GM10266 (cell line): ENCODE measurements around the gene CTSK.

ENCODE experiments used
- DNase-seq: peaks from one replicate; pipeline ENCODE4 v3.0.0; 2012; ENCODE audit errors: extremely low spot score
- TF ChIP-seq, protein P1 (sequence below): IDR thresholded peaks from 2 replicates; pipeline ENCODE4 v1.5.1; 2012; ENCODE audit warnings: mild to moderate bottlenecking, low read depth; ENCODE audit not compliant: control insufficient read depth, insufficient read depth; ENCODE audit errors: missing control alignments

CTSK gene

GRCh38 chr1:150760013-150760412, 48.0 kb downstream of the CTSK start:
- DNase-seq: no peak
- TF ChIP-seq, protein P1, sequence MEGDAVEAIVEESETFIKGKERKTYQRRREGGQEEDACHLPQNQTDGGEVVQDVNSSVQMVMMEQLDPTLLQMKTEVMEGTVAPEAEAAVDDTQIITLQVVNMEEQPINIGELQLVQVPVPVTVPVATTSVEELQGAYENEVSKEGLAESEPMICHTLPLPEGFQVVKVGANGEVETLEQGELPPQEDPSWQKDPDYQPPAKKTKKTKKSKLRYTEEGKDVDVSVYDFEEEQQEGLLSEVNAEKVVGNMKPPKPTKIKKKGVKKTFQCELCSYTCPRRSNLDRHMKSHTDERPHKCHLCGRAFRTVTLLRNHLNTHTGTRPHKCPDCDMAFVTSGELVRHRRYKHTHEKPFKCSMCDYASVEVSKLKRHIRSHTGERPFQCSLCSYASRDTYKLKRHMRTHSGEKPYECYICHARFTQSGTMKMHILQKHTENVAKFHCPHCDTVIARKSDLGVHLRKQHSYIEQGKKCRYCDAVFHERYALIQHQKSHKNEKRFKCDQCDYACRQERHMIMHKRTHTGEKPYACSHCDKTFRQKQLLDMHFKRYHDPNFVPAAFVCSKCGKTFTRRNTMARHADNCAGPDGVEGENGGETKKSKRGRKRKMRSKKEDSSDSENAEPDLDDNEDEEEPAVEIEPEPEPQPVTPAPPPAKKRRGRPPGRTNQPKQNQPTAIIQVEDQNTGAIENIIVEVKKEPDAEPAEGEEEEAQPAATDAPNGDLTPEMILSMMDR: peak; percentile 10

- TF ChIP-seq, protein P1: no peak
These were observed 54.6 kb downstream of the CTSK start for GRCh38 chr1:150753416-150753815.

GRCh38 chr1:150751443-150751842, 56.6 kb downstream of the CTSK start:
- DNase-seq: no peak
- TF ChIP-seq, protein P1: no peak

More at GRCh38 chr1:150753416-150753815, 54.6 kb downstream of the CTSK start:
- no peak for DNase-seq

GRCh38 chr1:150749720-150750311, 58.2 kb downstream of the CTSK start:
- DNase-seq: no peak
- TF ChIP-seq, protein P1: no peak

- TF ChIP-seq, protein P1: no peak
- no peak for DNase-seq
These were observed 59.0 kb downstream of the CTSK start for GRCh38 chr1:150748878-150749719.
